ENCODE results near the gene ZNF428. TPM values are rescaled to one million over a fixed set of nuclear protein-coding genes. Genes with fewer than 3 reads are reported as not detected.

Gene ZNF428
- total and polyA plus RNA-seq, 2 of the 4 experiments (the other 2 are of a cell fraction): 9.9 to 32.3 TPM

- dilution Hi-C loops (cut with HindIII; ENCODE audit: low sequenced_read_pairs, unreplicated experiment) (no loop called here), intact Hi-C loops (cut with micrococcal nuclease) (no loop called here), in situ Hi-C loops (cut with MboI; ENCODE audit: low sequenced_read_pairs) (no loop called here)
- Histone ChIP-seq H4K91ac (ENCODE audit: insufficient read depth, low read depth, low read length) (no peak overlapping the region), H3K4me1 (ENCODE audit: control insufficient read depth, insufficient read depth, low read length) (peaks cover 9% of the 10 kb centered on the region), H3K18ac (ENCODE audit: low read depth, low read length) (no peak overlapping the region), H3K4me3 (ENCODE audit: insufficient read depth, low read depth, low read length) (no peak overlapping the region), H2AK9ac (replicated peaks; ENCODE audit: low read depth, low read length, poor library complexity) (no peak overlapping the region), H2AK5ac (ENCODE audit: low read depth, low read length) (no peak overlapping the region), H3K79me1 (ENCODE audit: low read depth in 1 of 2, low read length in 2 of 2) (peaks cover 32 to 70% of the 10 kb centered on the region in 2 experiments), H2BK120ac (ENCODE audit: low read depth, low read length) (no peak overlapping the region), H3K27me3 (ENCODE audit: control insufficient read depth, insufficient read depth, low read length) (no peaks in the 10 kb centered on the region), H3K9ac (ENCODE audit: low read depth, low read length) (no peak overlapping the region), H3K9me3 (ENCODE audit: control insufficient read depth, insufficient read depth, low read length) (no peaks in the 10 kb centered on the region), H2BK15ac (ENCODE audit: low read depth, low read length) (no peak overlapping the region), H4K8ac (ENCODE audit: low read depth in 2 of 2, low read length in 2 of 2) (no peak overlapping the region), H2BK5ac (ENCODE audit: low read depth, low read length, poor library complexity, severe bottlenecking) (no peak overlapping the region), H2AFZ (replicated peaks; ENCODE audit: low read length, poor library complexity) (no peak overlapping the region), H3K56ac (ENCODE audit: extremely low read depth, insufficient read depth, low read length) (no peak overlapping the region), H3K36me3 (ENCODE audit: control insufficient read depth, insufficient read depth, low read length) (peaks cover 43% of the 10 kb centered on the region), H3K14ac (replicated peaks; ENCODE audit: low read depth, low read length) (no peak overlapping the region), H3K27ac (ENCODE audit: insufficient read depth, low read length) (no peak overlapping the region), H3K23ac (ENCODE audit: low read depth, low read length) (no peak overlapping the region), H4K5ac (ENCODE audit: low read depth, low read length) (no peak overlapping the region), H3K4ac (ENCODE audit: low read depth, low read length) (no peak overlapping the region), H4K20me1 (ENCODE audit: insufficient read depth, low read length) (peaks cover 10% of the 10 kb centered on the region), H3K4me2 (ENCODE audit: low read depth, low read length) (no peak overlapping the region), H3K9me1 (ENCODE audit: insufficient read depth, low read length) (no peaks in the 10 kb centered on the region), H2BK20ac (ENCODE audit: low read depth, low read length) (no peak overlapping the region)
- no peak for ATAC-seq (ENCODE audit: low read depth)
- DNase-seq: no peak
- TF ChIP-seq, protein P1, sequence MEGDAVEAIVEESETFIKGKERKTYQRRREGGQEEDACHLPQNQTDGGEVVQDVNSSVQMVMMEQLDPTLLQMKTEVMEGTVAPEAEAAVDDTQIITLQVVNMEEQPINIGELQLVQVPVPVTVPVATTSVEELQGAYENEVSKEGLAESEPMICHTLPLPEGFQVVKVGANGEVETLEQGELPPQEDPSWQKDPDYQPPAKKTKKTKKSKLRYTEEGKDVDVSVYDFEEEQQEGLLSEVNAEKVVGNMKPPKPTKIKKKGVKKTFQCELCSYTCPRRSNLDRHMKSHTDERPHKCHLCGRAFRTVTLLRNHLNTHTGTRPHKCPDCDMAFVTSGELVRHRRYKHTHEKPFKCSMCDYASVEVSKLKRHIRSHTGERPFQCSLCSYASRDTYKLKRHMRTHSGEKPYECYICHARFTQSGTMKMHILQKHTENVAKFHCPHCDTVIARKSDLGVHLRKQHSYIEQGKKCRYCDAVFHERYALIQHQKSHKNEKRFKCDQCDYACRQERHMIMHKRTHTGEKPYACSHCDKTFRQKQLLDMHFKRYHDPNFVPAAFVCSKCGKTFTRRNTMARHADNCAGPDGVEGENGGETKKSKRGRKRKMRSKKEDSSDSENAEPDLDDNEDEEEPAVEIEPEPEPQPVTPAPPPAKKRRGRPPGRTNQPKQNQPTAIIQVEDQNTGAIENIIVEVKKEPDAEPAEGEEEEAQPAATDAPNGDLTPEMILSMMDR (conservative IDR thresholded peaks at IDR 0.05; ENCODE audit: low read depth, low read length): no peak
- no peak for TF ChIP-seq MXI1 (IDR thresholded peaks at IDR 0.05; ENCODE audit: borderline replicate concordance, low read depth, low read length)
- no peak for TF ChIP-seq MAFK (IDR thresholded peaks at IDR 0.05; ENCODE audit: low read depth, low read length)
- no peak for TF ChIP-seq CHD1 (IDR thresholded peaks at IDR 0.05; ENCODE audit: low read depth, low read length)
- no peak for TF ChIP-seq POLR2A (IDR thresholded peaks at IDR 0.05; ENCODE audit: low read depth, low read length)
- POLR2A ChIA-PET (ENCODE audit: unreplicated experiment): no interaction called here
- BruUV-seq (replicated peaks): no TSS peak
- WGBS, 2 experiments (ENCODE audit: extremely low coverage in 2 of 2, insufficient read length in 1 of 2): 95% methylated on average over 15 of the region's 37 CpGs; no CpG with 5 or more reads in 1 of the 2 experiments
- CTCF ChIA-PET: interaction anchor here (1.5 to 4.5 kb wide), 2 partner anchors 37 to 73 kb away, joined by 5 to 29 read pairs; no protein-coding TSS in a partner anchor
Observed at GRCh38 chr19:43592800-43593350, 26.6 kb downstream of the ZNF428 start.

Data from IMR-90 (cell line).